GM18907 (cell line): ENCODE data around the gene HS2ST1.
A peak's percentile ranks its signal among the peaks of the same experiment; 100 is the strongest.
"Not testable (repeated sequence)": the region's sequence is repeated elsewhere in the genome, so short reads cannot be mapped to it uniquely, and the experiment has no call there.

ENCODE experiments used
- ATAC-seq: cut with Tn5 transposase; IDR thresholded peaks from one replicate; pipeline ENCODE4 v1.9.1; 2021; ENCODE audit warnings: mild to moderate bottlenecking, moderate library complexity; ENCODE audit not compliant: unreplicated experiment

The HS2ST1 gene

GRCh38 chr1:87056974-87057373 is 142.5 kb downstream of the HS2ST1 start:
- ATAC-seq = no peak

- ATAC-seq = no peak
These were observed 143.9 kb downstream of the HS2ST1 start for GRCh38 chr1:87058343-87058649.

GRCh38 chr1:87061742-87062156 is 147.3 kb downstream of the HS2ST1 start:
- ATAC-seq = peak; percentile 46

- no peak for ATAC-seq
These were observed 148.3 kb downstream of the HS2ST1 start for GRCh38 chr1:87062687-87063086.

GRCh38 chr1:87064309-87064708 is 149.9 kb downstream of the HS2ST1 start:
- no peak for ATAC-seq

- ATAC-seq = no peak
These were observed 150.6 kb downstream of the HS2ST1 start for GRCh38 chr1:87064986-87065385.

- ATAC-seq = not testable (repeated sequence)
These were observed 152.3 kb downstream of the HS2ST1 start for GRCh38 chr1:87066708-87067107.

GRCh38 chr1:87072411-87072810 is 158.0 kb downstream of the HS2ST1 start:
- ATAC-seq = no peak

- no peak for ATAC-seq
These were observed 158.5 kb downstream of the HS2ST1 start for GRCh38 chr1:87072904-87073303.

GRCh38 chr1:87074001-87074795 is 159.8 kb downstream of the HS2ST1 start:
- ATAC-seq = no peak

GRCh38 chr1:87077959-87078639 is 163.7 kb downstream of the HS2ST1 start:
- no peak for ATAC-seq

- peak; percentile 50 for ATAC-seq
These were observed 169.9 kb downstream of the HS2ST1 start for GRCh38 chr1:87084244-87084836.

GRCh38 chr1:87086120-87086519 is 171.7 kb downstream of the HS2ST1 start:
- no peak for ATAC-seq

- no peak for ATAC-seq
These were observed 174.8 kb downstream of the HS2ST1 start for GRCh38 chr1:87089070-87089736.

GRCh38 chr1:87089823-87090222 is 175.4 kb downstream of the HS2ST1 start:
- ATAC-seq = no peak

GRCh38 chr1:87091425-87091824 is 177.0 kb downstream of the HS2ST1 start:
- ATAC-seq = peak; percentile 44

GRCh38 chr1:87092846-87093245 is 178.4 kb downstream of the HS2ST1 start:
- no peak for ATAC-seq

- no peak for ATAC-seq
These were observed 178.9 kb downstream of the HS2ST1 start for GRCh38 chr1:87093286-87093685.

GRCh38 chr1:87094238-87094637 is 179.8 kb downstream of the HS2ST1 start:
- no peak for ATAC-seq

GRCh38 chr1:87100271-87100670 is 185.8 kb downstream of the HS2ST1 start:
- no peak for ATAC-seq

- no peak for ATAC-seq
These were observed 188.6 kb downstream of the HS2ST1 start for GRCh38 chr1:87103074-87103473.

GRCh38 chr1:87104140-87104539 is 189.7 kb downstream of the HS2ST1 start:
- ATAC-seq = no peak
